GM23338 (cell line): Measurements from ENCODE around the gene FOXA1. TPM values are rescaled to one million over a fixed set of nuclear protein-coding genes. Genes with fewer than 3 reads are reported as not detected.

ENCODE experiments used
- ATAC-seq: fragments of 200-7000 bp; cut with Tn5 transposase; 3 replicates; pipeline ENCODE4 v1.9.1; 2020
- DNase-seq: peaks from one replicate; pipeline ENCODE4 v3.0.0-alpha.2; 2015; ENCODE audit warnings: low spot score
- H2AFZ ChIP-seq: fragments of 200-600 bp; sonication (generic); 2 replicates; pipeline ENCODE4 v1.8.0; 2016; ENCODE audit warnings: antibody characterized with exemption, mild to moderate bottlenecking, moderate library complexity
- H3F3A ChIP-seq: fragments of 200-600 bp; sonication (generic); replicated peaks from 2 replicates; pipeline ENCODE4 v1.8.0; 2017; ENCODE audit warnings: antibody characterized with exemption, mixed run types, low read depth
- H3K27ac ChIP-seq: fragments of 200-600 bp; sonication (generic); 2 replicates; pipeline ENCODE4 v1.6.1; 2016; ENCODE audit warnings: low read depth
- H3K27me3 ChIP-seq: fragments of 200-600 bp; sonication (generic); 2 replicates; pipeline ENCODE4 v1.8.0; 2016; ENCODE audit warnings: mild to moderate bottlenecking, mixed run types, moderate library complexity; ENCODE audit not compliant: insufficient read depth
- H3K36me3 ChIP-seq: fragments of 200-600 bp; sonication (generic); 2 replicates; pipeline ENCODE4 v1.8.0; 2016; ENCODE audit warnings: mild to moderate bottlenecking; ENCODE audit not compliant: insufficient read depth
- H3K4me1 ChIP-seq: fragments of 200-600 bp; sonication (generic); 2 replicates; pipeline ENCODE4 v1.8.0; 2016; ENCODE audit warnings: mild to moderate bottlenecking, moderate library complexity; ENCODE audit not compliant: insufficient read depth
- H3K4me2 ChIP-seq: fragments of 200-600 bp; sonication (generic); 2 replicates; pipeline ENCODE4 v1.7.1; 2017; ENCODE audit warnings: mixed run types
- H3K4me3 ChIP-seq: fragments of 200-600 bp; sonication (generic); 2 replicates; pipeline ENCODE4 v1.6.1; 2016; ENCODE audit warnings: mixed run types
- H3K79me2 ChIP-seq: fragments of 200-600 bp; sonication (generic); replicated peaks from 2 replicates; pipeline ENCODE4 v1.8.0; 2017; ENCODE audit warnings: mild to moderate bottlenecking; ENCODE audit not compliant: insufficient read depth
- H3K9me2 ChIP-seq: fragments of 200-600 bp; sonication (generic); 2 replicates; pipeline ENCODE4 v1.8.0; 2017; ENCODE audit not compliant: insufficient read depth
- H4K20me1 ChIP-seq: fragments of 200-600 bp; sonication (generic); replicated peaks from 2 replicates; pipeline ENCODE4 v1.8.0; 2017; ENCODE audit warnings: mild to moderate bottlenecking; ENCODE audit not compliant: insufficient read depth
- H3K27ac Mint-ChIP-seq: 2 replicates; pipeline ENCODE4 v1.8.0; 2020; ENCODE audit warnings: inconsistent platforms, mild to moderate bottlenecking, moderate library complexity, mixed read lengths
- H3K27me3 Mint-ChIP-seq: 3 replicates; pipeline ENCODE4 v1.8.0; 2022; ENCODE audit warnings: low read depth, mild to moderate bottlenecking, moderate library complexity, mixed read lengths, inconsistent platforms; ENCODE audit not compliant: insufficient read depth, poor library complexity
- H3K36me3 Mint-ChIP-seq: 3 replicates; pipeline ENCODE4 v1.8.0; 2021; ENCODE audit warnings: low read depth, mild to moderate bottlenecking, inconsistent platforms, moderate library complexity, mixed read lengths
- H3K4me1 Mint-ChIP-seq: 3 replicates; pipeline ENCODE4 v1.8.0; 2020; ENCODE audit warnings: mild to moderate bottlenecking, inconsistent platforms, mixed read lengths
- H3K4me3 Mint-ChIP-seq: 3 replicates; pipeline ENCODE4 v1.8.0; 2021; ENCODE audit warnings: moderate library complexity, mild to moderate bottlenecking, inconsistent platforms, mixed read lengths
- H3K9me3 Mint-ChIP-seq: 3 replicates; pipeline ENCODE4 v1.8.0; 2020; ENCODE audit warnings: moderate library complexity, mild to moderate bottlenecking, inconsistent platforms, mixed read lengths
- CREB1 ChIP-seq: fragments of 250-450 bp; sonication (Bioruptor Pico); IDR thresholded peaks from 2 replicates; pipeline ENCODE4 v1.5.0; 2020; ENCODE audit warnings: low read depth, mild to moderate bottlenecking, moderate library complexity
- CTCF ChIP-seq, 2 experiments: fragments of 200-600 bp in 1 of 2; sonication (generic) in 1 of 2; conservative IDR thresholded peaks; 2 replicates each; pipeline versions ENCODE4 v1.5.1 to v1.6.1; 2016 to 2017; ENCODE audit warnings: antibody characterized with exemption in 2 of 2, low read depth in 2 of 2, mild to moderate bottlenecking in 2 of 2, moderate library complexity in 1 of 2
- ETS1 ChIP-seq: IDR thresholded peaks from 2 replicates; pipeline ENCODE4 v1.6.1; 2016; ENCODE audit warnings: antibody characterized with exemption
- EZH2 ChIP-seq: fragments of 200-600 bp; sonication (generic); IDR thresholded peaks from one replicate; pipeline ENCODE4 v1.8.0; 2017; ENCODE audit warnings: antibody characterized with exemption, mild to moderate bottlenecking, low read depth; ENCODE audit not compliant: unreplicated experiment
- EZH2phosphoT487 ChIP-seq: fragments of 200-600 bp; sonication (generic); IDR thresholded peaks from one replicate; pipeline ENCODE4 v1.8.1; 2018; ENCODE audit warnings: antibody characterized with exemption; ENCODE audit not compliant: unreplicated experiment
- JUNB ChIP-seq: IDR thresholded peaks from one replicate; pipeline ENCODE4 v1.6.1; 2016; ENCODE audit warnings: antibody characterized with exemption; ENCODE audit not compliant: unreplicated experiment
- NANOG ChIP-seq: IDR thresholded peaks from 2 replicates; pipeline ENCODE4 v1.6.1; 2016; ENCODE audit warnings: antibody characterized with exemption, borderline replicate concordance
- POLR2AphosphoS5 ChIP-seq: IDR thresholded peaks from 2 replicates; pipeline ENCODE4 v1.6.1; 2016; ENCODE audit warnings: antibody characterized with exemption, low read depth
- REST ChIP-seq: IDR thresholded peaks from one replicate; pipeline ENCODE4 v1.6.1; 2018; ENCODE audit warnings: antibody characterized with exemption; ENCODE audit not compliant: unreplicated experiment
- STAT1 ChIP-seq: IDR thresholded peaks from one replicate; pipeline ENCODE4 v1.6.1; 2016; ENCODE audit warnings: antibody characterized with exemption; ENCODE audit not compliant: unreplicated experiment
- ZNF114 ChIP-seq: fragments of 250-450 bp; sonication (Bioruptor Pico); IDR thresholded peaks from 2 replicates; pipeline ENCODE4 v1.5.0; 2020; ENCODE audit warnings: mild to moderate bottlenecking, moderate library complexity
- ZNF331 ChIP-seq: fragments of 250-450 bp; sonication (Bioruptor Pico); IDR thresholded peaks from 2 replicates; pipeline ENCODE4 v1.5.0; 2020; ENCODE audit warnings: low read depth, mild to moderate bottlenecking, moderate library complexity
- ZNF462 ChIP-seq: fragments of 250-450 bp; sonication (Bioruptor Pico); IDR thresholded peaks from 2 replicates; pipeline ENCODE4 v1.5.0; 2020; ENCODE audit warnings: mild to moderate bottlenecking, moderate library complexity
- polyA plus RNA-seq: library from polyadenylated mRNA; unstranded; fragments of >200 nt; fragmentation: Nextera tagmentation; extraction: Ambion mirVana; gene quantifications from 2 replicates; pipeline ENCODE4 v1.2.1, GENCODE V29; 2016
- total RNA-seq: library from RNA; depleted of rRNA; stranded (reverse); fragments of >200 nt; shearing (Covaris generic); gene quantifications from 2 replicates; pipeline ENCODE4 v1.2.3, GENCODE V29; 2014

FOXA1 gene
- total and polyA plus RNA-seq, 2 experiments from 2014 or later = not detected

- no peak for TF ChIP-seq STAT1
Observed at GRCh38 chr14:37617864-37618365, 22.9 kb upstream of the FOXA1 start (continued).

GRCh38 chr14:37616853-37617252 is 21.8 kb upstream of the FOXA1 start:
- H3K79me2 ChIP-seq = no peaks in the 10 kb centered on the region
- Mint-ChIP-seq H3K27ac (no peak overlapping the region), H3K4me1 (no peaks in the 10 kb centered on the region), H3K4me3 (no peak overlapping the region), H3K36me3 (peaks cover 19% of the 10 kb centered on the region), H3K9me3 (peaks cover 48% of the 10 kb centered on the region), H3K27me3 (peaks cover 19% of the 10 kb centered on the region)
- no peaks in the 10 kb centered on the region for H4K20me1 ChIP-seq
- H3K27ac ChIP-seq = no peak overlapping the region
- H3K4me3 ChIP-seq = no peak overlapping the region
- no peaks in the 10 kb centered on the region for H3K4me1 ChIP-seq
- no peaks in the 10 kb centered on the region for H3F3A ChIP-seq
- H3K4me2 ChIP-seq = no peak overlapping the region
- ATAC-seq (no peak), DNase-seq (no peak)
- H3K36me3 ChIP-seq = peaks cover 17% of the 10 kb centered on the region
- no peaks in the 10 kb centered on the region for H3K9me2 ChIP-seq
- TF ChIP-seq POLR2AphosphoS5 = no peak
- no peak for TF ChIP-seq NANOG
- TF ChIP-seq ZNF331 (CRISPR knock-in tag) = no peak
- no peak for TF ChIP-seq EZH2phosphoT487
- TF ChIP-seq ZNF462 (CRISPR knock-in tag) = no peak
- TF ChIP-seq STAT1 = no peak
- no peak for TF ChIP-seq CREB1 (CRISPR knock-in tag)
- no peak for TF ChIP-seq ZNF114
- TF ChIP-seq CTCF (conservative IDR thresholded peaks at IDR 0.05; ENCODE audit: low read depth in 2 of 2) = no peak
- no peak for TF ChIP-seq JUNB
- no peak for TF ChIP-seq ETS1
- TF ChIP-seq EZH2 = no peak
- TF ChIP-seq REST = no peak
- no peak overlapping the region for H2AFZ ChIP-seq
- H3K27me3 ChIP-seq = peaks cover 54% of the 10 kb centered on the region
